Progenitor cell of endocrine pancreas (in vitro differentiated cells): Measurements from ENCODE around the gene ZNF333. TPM values are rescaled to one million over a fixed set of nuclear protein-coding genes. Genes with fewer than 3 reads are reported as not detected.

Experiments
- DNase-seq: peaks from one replicate; pipeline ENCODE4 v3.0.0; 2021; ENCODE audit warnings: low spot score; ENCODE audit not compliant: unreplicated experiment
- H3K27ac Mint-ChIP-seq: 2 replicates; pipeline ENCODE4 v1.8.0; 2021; ENCODE audit warnings: mild to moderate bottlenecking, moderate library complexity, mixed read lengths
- H3K27me3 Mint-ChIP-seq: 2 replicates; pipeline ENCODE4 v1.8.0; 2021; ENCODE audit warnings: mixed read lengths
- H3K36me3 Mint-ChIP-seq: 2 replicates; pipeline ENCODE4 v1.8.0; 2022; ENCODE audit warnings: mixed read lengths; ENCODE audit not compliant: insufficient read depth
- H3K4me1 Mint-ChIP-seq: 2 replicates; pipeline ENCODE4 v1.8.0; 2021; ENCODE audit warnings: low read depth, mixed read lengths
- H3K4me3 Mint-ChIP-seq: 2 replicates; pipeline ENCODE4 v1.8.0; 2021; ENCODE audit warnings: low read depth, mild to moderate bottlenecking, moderate library complexity, mixed read lengths
- H3K9me3 Mint-ChIP-seq: 2 replicates; pipeline ENCODE4 v1.8.0; 2021; ENCODE audit warnings: low read depth, mixed read lengths
- CTCF ChIP-seq: fragments of 200-600 bp; sonication (generic); IDR thresholded peaks from one replicate; pipeline ENCODE4 v1.5.0; 2021; ENCODE audit warnings: antibody characterized with exemption, mild to moderate bottlenecking; ENCODE audit not compliant: unreplicated experiment
- total RNA-seq: library from RNA; stranded (reverse); gene quantifications from 2 replicates; pipeline ENCODE4 v1.2.1, GENCODE V29; 2021

Gene ZNF333
- total RNA-seq, 1 donor from 2014 or later: 21.6 TPM

- DNase-seq: no peak
- TF ChIP-seq CTCF: no peak
- Mint-ChIP-seq H3K36me3 (no peaks in the 10 kb centered on the region), H3K9me3 (peaks cover 43% of the 10 kb centered on the region), H3K4me1 (no peaks in the 10 kb centered on the region), H3K27ac (no peak overlapping the region), H3K4me3 (no peak overlapping the region), H3K27me3 (no peaks in the 10 kb centered on the region)
These were observed 19.4 kb upstream of the ZNF333 start for GRCh38 chr19:14670408-14670807.

DNA sequence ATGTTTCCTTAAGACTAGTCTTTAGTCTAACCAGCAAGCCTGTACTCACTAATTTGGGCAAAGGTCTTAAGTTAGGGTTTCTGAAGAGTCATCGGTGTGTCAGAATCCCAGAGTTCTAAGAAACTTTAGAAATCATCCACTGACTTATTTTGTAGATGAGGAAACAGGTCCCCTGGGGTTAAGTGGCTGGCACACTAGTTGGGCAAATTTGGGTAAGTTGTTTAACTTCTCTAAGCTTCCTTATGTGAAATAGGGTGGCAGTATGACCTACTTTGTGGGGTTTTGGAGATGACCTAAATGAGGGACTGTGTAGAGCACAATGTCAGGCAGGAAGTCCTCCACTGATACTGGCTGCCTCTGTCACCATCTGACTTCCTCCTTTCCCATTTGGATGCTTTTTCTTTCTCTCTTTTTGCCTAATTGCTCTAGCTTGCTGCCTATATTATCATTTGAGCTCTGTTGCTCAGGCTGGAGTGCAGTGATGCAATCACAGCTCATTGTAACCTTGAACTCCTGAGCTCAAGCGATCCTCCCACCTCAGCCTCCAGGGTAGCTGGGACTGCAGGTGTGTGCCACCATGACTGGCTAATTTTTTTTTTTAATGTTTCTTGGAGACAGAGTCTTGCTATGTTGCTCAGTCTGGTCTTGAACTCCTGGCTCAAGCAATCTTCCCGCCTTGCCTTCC, 17.5 kb upstream of the ZNF333 start:
- Mint-ChIP-seq H3K36me3 (no peaks in the 10 kb centered on the region), H3K27me3 (no peaks in the 10 kb centered on the region), H3K4me3 (no peak overlapping the region), H3K9me3 (peaks cover 31% of the 10 kb centered on the region), H3K4me1 (no peaks in the 10 kb centered on the region), H3K27ac (no peak overlapping the region)
- no peak for DNase-seq
- TF ChIP-seq CTCF: no peak

DNA sequence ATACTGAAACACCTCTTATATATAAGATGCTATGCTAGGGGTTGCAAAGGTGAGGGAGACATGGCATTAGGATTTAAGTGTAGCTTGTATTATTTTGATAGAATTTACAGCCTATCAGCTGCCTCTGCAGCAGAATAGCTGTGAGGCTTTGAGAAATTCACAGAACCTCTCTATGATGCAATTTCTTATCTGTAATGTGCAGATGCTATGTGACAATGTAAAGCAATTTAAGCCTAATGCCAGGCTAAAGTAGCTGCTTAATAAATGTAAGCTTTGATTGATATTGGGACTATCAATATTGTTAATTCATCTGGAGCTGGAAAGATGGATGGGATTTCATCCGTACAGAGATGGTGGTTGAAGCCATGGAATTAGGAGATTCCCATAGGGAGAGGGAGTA, 16.8 kb upstream of the ZNF333 start:
- TF ChIP-seq CTCF: no peak
- H3K9me3 Mint-ChIP-seq: peaks cover 31% of the 10 kb centered on the region
- H3K4me3 Mint-ChIP-seq: no peak overlapping the region
- H3K4me1 Mint-ChIP-seq: no peaks in the 10 kb centered on the region
- no peaks in the 10 kb centered on the region for H3K36me3 Mint-ChIP-seq
- DNase-seq: no peak
- no peaks in the 10 kb centered on the region for H3K27me3 Mint-ChIP-seq
- no peak overlapping the region for H3K27ac Mint-ChIP-seq

DNA sequence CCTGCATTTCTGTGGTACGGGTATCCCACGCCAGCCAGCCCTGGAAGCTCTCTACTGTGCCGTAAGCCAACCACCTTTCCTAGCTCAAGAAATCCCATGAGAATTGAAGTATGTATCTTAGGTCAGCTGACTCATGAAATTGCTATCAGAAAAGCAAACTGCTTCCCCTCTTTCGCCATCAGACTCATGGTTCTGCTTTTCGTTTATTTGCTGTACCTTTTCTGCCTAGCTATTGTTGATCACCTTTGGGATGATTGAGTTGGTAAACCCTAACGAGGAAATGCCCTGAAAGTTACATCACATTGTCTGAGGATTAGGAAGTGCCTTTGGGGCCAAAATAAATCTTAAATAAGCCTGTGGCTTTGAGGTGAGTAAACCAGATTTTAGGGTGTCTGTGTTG, 15.1 kb upstream of the ZNF333 start, which contains the start of gene ADGRE3:
ADGRE3 (minus strand) TSS at position 81 of the 400 bp plus-strand sequence; CDS start at position 7, 74 bp downstream.
- TF ChIP-seq CTCF: no peak
- DNase-seq: no peak
- no peaks in the 10 kb centered on the region for H3K4me1 Mint-ChIP-seq
- no peaks in the 10 kb centered on the region for H3K27me3 Mint-ChIP-seq
- H3K4me3 Mint-ChIP-seq: no peak within 1 kb of the TSS
- peaks cover 23% of the 10 kb centered on the region for H3K9me3 Mint-ChIP-seq
- H3K27ac Mint-ChIP-seq: no peak within 1 kb of the TSS
- H3K36me3 Mint-ChIP-seq: no peaks in the 10 kb centered on the region

GRCh38 chr19:14676762-14677161, 13.1 kb upstream of the ZNF333 start:
- Mint-ChIP-seq H3K9me3 (peaks cover 18% of the 10 kb centered on the region), H3K27ac (no peak overlapping the region), H3K27me3 (no peaks in the 10 kb centered on the region), H3K4me3 (no peak overlapping the region), H3K36me3 (no peaks in the 10 kb centered on the region), H3K4me1 (no peaks in the 10 kb centered on the region)
- no peak for DNase-seq
- TF ChIP-seq CTCF: no peak
